HG03460 (cell line): ENCODE results near the gene TNFRSF12A.

Experiments used
- ATAC-seq: cut with Tn5 transposase; IDR thresholded peaks from one replicate; pipeline ENCODE4 v1.9.1; 2021; ENCODE audit not compliant: unreplicated experiment

The TNFRSF12A gene

GRCh38 chr16:3020247-3020603, at the start of gene TNFRSF12A:
Gene TNFRSF12A (plus strand): TSS chr16:3020368. CDS start chr16:3020398, 30 bp downstream.
- no peak for ATAC-seq

DNA sequence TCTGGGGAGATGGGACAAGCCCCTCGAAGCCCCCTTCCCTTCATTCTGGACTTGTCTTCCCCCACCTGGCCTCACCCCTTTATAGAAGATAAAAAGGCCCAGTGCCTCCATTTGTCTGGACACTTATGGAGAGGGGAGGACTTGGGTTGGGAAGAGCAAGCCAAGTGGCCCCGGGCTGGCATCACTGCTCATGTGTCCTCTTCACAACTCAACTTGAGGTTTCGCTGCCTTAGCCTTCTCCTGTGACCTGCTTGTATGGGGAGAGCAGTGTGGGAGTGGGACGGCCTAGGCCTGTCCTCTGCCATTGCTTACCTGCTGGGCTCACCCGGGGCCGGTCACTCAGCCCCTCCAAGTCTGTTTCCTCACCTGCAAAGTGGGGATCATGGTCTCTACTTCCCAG, 49.6 kb upstream of the TNFRSF12A start:
- no peak for ATAC-seq

DNA sequence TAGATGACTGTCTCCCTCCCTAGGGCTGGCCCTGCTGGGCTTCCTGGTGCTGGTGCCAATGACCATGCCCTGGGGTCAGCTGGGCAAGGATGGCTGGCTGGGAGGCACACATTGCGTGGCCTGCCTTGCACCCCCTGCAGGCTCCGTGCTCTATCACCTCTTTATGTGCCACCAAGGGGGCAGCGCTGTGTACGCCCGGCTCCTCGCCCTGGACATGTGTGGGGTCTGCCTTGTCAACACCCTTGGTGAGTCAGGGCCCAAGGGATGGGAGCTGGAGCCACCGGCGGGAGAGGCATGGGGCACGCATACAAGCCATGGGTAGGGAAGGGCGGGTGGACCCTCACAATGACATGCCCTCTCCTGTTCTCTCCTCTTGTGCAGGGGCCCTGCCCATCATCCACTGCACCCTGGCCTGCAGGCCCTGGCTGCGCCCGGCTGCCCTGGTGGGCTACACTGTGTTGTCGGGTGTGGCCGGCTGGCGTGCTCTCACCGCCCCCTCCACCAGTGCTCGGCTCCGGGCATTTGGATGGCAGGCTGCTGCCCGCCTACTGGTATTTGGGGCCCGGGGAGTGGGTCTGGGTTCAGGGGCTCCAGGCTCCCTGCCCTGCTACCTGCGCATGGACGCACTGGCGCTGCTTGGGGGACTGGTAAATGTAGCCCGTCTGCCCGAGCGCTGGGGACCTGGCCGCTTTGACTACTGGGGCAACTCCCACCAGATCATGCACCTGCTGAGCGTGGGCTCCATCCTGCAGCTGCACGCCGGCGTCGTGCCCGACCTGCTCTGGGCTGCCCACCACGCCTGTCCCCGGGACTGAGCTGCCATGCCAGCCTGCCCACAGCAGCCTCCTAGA, 48.8 kb upstream of the TNFRSF12A start:
- ATAC-seq: no peak

DNA sequence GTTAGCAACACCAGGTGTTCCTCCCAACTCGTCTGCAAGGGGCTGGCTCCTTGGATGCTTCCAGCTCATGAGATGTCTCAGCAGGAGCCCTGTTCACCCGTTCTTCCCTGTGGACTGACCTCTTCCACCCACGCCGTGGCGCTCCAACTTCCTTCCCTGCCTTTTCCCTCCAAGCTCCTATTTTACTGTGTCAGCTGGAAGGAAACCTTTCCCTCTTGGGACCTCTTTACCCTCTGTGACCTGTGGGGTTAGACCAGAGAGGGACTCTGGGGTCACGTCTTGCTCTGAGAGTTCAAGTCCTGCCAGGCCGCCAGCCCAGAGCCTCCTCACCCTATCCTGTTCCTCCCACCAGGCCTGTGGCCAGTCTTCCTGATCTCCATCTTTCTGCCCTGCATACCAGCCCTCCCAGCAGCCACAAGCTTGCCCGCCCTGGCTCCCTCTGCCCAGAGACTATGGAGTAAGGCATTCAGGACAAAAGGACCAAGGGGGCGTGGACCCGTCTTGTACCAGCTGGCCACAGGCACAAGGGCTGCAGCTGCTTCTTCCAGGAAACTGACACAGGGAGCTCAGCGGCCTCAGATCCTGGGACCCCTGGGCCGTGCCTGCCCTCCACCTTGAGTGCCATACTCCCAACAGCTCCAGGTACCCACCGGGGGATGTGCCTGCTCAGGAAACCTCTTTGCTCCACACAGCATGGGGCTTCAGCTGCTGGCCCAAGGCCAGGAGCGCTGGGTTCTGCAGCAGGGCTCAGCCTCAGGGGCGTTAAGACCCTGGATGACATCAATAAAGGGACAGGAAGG, 48.0 kb upstream of the TNFRSF12A start:
- ATAC-seq: no peak

DNA sequence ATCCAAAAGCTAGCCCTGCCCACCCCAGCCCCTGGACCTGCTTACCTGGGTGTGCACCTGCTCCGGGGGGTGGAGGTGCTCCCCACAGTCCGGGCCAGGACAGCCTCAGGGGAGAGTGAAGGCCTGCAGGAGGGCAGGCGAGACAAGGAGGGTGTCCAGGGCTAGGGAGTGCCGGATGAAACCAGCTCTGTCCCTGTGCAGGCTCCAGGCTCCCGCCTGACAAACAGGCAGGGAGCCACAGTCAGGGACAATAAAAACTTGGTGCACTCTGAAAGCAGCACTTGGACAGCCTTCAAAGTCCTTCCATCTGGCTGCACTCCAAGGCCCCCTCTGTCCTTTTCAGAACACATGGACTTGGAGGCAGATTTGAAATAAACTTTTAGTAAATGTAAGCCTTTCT, 47.1 kb upstream of the TNFRSF12A start:
- ATAC-seq: no peak

DNA sequence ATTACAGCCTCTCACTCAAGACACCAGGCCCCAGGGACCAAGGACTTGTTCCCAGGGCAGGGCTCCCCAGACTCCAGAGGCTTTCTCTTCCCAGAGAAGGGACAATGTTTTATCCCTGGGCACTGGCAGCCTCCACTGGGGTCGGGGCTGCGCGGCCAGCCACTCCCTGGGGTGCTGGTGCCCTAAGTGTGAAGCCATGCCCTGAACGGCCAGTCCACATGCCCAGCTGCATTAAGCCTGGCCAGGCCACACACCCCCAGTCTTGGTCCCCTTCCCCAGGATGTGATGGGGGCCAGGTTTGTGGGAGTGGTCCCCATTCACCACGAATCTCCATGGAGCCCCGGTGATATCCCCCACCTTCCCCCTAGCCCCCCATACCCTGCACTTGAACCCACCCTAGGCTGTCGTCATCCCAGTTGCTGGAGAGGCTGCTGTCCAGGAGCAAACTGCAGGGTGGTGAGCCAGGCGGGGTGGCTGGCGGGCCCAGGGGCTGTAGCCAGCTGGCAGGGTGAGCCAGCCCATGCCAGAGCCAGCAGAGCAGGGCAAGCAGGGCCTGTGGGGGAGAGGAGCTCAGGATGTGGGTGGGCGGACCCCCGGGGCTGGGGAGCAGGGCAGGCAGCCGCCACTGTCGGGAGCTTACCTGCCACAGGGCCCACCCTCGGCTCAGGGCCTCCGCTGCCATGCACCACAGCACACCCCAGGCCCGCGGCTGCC, 46.4 kb upstream of the TNFRSF12A start:
- ATAC-seq: no peak

- ATAC-seq: no peak
Observed at GRCh38 chr16:2974319-2975056, 45.7 kb upstream of the TNFRSF12A start.

DNA sequence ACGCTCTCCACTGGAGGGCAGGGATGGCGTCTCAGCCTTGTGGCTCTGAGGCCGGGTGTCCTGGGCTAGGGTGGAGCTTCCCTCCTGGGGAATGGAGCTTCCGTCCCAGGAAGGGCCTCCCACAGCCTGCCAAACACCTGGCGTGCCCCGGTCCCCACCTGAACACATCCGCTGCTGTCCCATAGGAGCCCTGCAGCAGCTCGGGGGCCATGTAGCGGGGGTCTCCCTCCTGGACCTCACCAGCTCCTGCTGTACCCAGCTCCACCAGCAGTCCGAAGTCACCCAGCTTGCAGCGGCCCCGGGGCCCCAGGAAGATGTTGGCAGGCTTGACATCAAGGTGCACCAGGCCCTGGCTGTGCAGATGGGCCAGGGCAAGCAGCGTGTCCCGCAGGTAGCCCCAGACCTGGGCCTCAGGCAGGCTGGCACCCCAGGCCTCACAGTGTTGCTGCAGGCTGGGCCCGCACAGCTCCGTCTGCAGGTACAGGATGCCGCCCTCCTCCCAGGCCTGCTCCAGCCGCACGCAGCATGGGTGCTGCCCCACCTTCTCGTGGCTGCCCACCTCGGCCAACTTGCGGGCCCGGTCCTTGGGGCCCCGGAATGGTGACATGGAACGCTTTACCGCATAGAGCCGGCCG, 44.9 kb upstream of the TNFRSF12A start:
- no peak for ATAC-seq

DNA sequence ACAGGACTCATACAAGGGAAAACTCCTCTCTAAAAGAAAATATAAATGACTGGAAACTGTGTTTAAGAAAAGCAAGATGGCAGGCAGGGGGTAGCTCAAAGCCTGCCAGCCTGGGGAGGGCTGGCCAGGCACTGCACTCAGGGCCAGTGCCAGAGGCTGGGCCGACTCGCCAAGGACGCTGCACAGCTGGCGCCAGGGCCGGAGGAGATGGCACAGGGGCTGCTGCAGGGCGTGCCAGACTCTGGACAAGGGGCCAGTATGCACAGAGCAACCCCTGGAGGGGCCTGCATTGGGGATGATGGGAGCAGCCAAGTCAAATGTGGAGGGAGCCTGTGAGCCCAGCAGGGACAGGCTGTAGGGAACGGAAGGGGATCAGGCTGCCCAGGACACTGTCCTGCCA, 44.0 kb upstream of the TNFRSF12A start:
- no peak for ATAC-seq

DNA sequence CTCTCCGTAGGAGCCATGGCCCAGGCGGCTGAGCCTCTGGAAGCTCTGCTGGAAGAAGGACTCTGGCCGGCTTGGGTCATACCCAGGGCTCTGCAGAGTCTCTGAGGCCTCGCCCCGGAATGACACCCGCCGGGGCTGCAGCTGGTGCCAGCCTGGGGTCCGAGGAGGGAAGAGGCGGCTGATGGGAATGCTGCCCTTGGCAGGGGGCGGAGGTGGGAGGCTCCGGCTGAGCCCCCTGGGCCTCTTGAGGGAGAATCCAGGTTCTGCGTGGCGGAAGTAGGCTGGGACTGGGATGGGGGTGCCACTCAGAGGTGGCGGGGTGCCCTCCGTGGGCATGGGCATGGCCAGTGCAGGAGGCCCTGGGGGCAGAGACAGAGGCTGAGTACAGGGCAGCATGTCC, 43.5 kb upstream of the TNFRSF12A start:
- no peak for ATAC-seq

DNA sequence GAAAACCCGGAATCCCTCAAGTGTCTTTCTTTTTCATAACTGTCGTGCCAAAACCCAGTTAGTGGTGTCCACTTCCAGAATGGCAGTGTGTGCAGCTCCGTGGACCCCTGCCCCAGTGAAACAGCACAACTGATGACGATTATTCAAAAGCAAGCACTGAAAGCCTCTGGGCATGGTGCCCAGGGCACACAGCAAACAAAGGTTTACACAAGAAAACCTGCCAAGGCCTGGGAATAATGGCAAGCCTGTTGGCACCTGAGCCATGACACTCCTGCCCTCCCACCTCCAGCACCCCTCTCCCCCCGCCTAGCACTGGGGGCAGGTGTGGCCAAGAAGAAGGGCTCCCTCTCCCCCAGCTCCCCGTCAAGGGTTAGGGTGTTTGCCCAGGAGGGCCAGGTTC, 42.7 kb upstream of the TNFRSF12A start:
- no peak for ATAC-seq

DNA sequence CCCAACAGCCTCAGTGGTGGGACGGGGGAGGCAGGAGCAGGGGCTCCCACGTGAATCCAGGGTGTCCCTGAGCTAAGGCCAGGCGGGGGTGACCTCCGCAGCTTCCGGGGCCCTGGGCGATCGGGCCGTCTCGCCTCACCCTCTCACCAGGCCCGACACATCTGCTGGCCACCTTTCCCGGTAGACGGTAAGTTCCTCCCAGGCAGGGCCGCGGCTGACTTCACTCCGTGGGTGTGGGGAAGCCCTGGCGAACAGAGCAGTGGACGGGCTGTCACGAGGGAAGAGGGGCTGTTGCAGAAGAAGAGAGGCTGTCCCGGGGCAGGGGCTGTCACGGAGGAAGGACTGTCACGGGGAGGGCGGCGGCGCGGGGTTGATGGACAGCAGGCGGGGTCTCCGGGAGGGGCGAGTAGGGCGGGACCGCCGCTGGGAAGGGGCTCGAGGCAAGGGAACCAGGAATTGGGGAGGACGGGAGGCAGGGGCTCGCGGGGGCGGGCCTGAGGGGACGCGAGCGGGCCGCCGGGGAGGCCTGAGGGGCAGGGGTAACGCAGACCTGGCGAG, 40.4 kb upstream of the TNFRSF12A start:
- peak; percentile 12 for ATAC-seq

- ATAC-seq: peak; percentile 69
Observed at GRCh38 chr16:2980227-2981176, 39.7 kb upstream of the TNFRSF12A start, which contains the start of gene PKMYT1. Gene PKMYT1 (minus strand): TSS chr16:2980446. CDS start chr16:2979657, 789 bp downstream.

DNA sequence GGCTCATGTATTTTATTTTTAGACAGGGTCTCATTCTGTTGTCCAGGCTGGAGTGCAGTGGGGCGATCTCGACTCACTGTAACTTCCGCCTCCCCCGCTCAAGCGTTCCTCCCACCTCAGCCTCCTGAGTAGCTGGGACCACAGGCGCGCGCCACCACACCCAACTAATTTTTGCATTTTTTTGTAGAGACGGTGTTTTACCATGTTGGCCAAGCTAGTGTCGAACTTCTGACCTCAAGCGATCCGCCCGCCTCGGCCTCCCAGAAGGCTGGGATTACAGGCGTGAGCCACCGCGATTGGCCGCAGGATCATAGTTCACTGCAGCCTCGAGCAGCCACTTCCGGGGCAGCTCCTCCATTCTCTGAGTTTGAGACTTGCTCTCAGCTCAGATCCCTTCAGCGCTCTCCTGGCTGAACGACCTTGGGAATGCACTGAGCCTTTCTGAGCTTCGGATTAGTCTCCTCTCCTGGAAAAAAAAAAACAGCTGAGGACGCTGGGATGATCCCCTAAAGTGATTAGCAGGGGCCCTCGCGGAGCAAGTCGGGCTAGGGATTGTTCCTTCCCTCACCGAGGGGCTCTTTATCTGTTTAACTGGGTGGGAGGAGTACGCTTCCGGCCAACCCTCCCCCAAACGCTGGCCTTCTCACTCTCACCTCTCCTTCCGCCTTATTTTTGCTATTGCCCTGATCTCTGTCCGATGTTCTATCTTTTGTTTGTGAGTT, 38.8 kb upstream of the TNFRSF12A start:
- ATAC-seq: no peak

- ATAC-seq: no peak
Observed at GRCh38 chr16:2981899-2982250, 38.3 kb upstream of the TNFRSF12A start.

GRCh38 chr16:2982402-2982801, 37.8 kb upstream of the TNFRSF12A start:
- no peak for ATAC-seq

- no peak for ATAC-seq
Observed at GRCh38 chr16:2983706-2984136, 36.4 kb upstream of the TNFRSF12A start.

DNA sequence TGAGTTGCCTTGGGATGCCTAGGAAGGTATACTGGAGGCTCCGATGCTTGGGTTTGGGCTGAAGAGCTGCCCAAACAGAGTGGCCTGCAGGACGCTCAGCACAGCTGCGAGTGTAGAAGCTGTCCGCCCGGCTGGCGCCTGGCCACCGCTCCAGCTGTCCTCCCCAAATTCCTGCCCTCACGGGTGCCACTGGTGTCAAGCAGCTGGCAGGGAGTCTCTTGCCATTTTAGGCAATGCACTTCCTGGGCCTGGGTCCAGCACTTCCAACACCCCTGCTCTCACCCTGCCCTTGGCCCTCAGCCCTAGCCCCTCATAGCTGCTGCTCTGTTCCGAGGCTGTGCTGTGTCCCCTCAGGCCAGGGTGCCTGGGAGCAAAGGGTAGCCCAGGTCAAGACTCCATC, 34.7 kb upstream of the TNFRSF12A start:
- no peak for ATAC-seq
